WTC11 (cell line): ENCODE measurements around the gene EPN3. TPM values are rescaled to one million over a fixed set of nuclear protein-coding genes. Genes with fewer than 3 reads are reported as not detected.

Experiments used
- ATAC-seq: fragments of 200-7000 bp; cut with Tn5 transposase; 2 replicates; pipeline ENCODE4 v1.10.0; 2021; ENCODE audit warnings: mild to moderate bottlenecking, moderate library complexity
- CTCF ChIA-PET: fragments of 300-600 bp; sonication (Branson Sonifier 250); formaldehyde crosslinking; loops from one replicate; lab custom pipeline; 2021; ENCODE audit warnings: antibody characterized with exemption; lab: Charles Lee
- POLR2A ChIA-PET: fragments of 350-600 bp; sonication (Branson Sonifier 250); formaldehyde crosslinking; loops from one replicate; lab custom pipeline; 2021; ENCODE audit warnings: antibody characterized with exemption; lab: Charles Lee
- DNase-seq: peaks from one replicate; pipeline ENCODE4 v3.0.0; 2021; ENCODE audit warnings: low spot score
- H3K27ac Mint-ChIP-seq: 2 replicates; pipeline ENCODE4 v1.8.0; 2021; ENCODE audit warnings: mixed read lengths
- H3K27me3 Mint-ChIP-seq: 2 replicates; pipeline ENCODE4 v1.8.0; 2021; ENCODE audit warnings: low read depth, mild to moderate bottlenecking, moderate library complexity, mixed read lengths
- H3K36me3 Mint-ChIP-seq: 2 replicates; pipeline ENCODE4 v1.8.0; 2021; ENCODE audit warnings: mixed read lengths
- H3K4me1 Mint-ChIP-seq: 2 replicates; pipeline ENCODE4 v1.8.0; 2022; ENCODE audit warnings: mixed read lengths
- H3K4me3 Mint-ChIP-seq: 2 replicates; pipeline ENCODE4 v1.8.0; 2021; ENCODE audit warnings: mild to moderate bottlenecking, moderate library complexity, mixed read lengths
- H3K9me3 Mint-ChIP-seq: 2 replicates; pipeline ENCODE4 v1.8.0; 2021; ENCODE audit warnings: mixed read lengths
- CBFB ChIP-seq: sonication (generic); formaldehyde crosslinking; IDR thresholded peaks from 2 replicates; pipeline ENCODE4 v1.8.1; 2022; ENCODE audit warnings: mild to moderate bottlenecking, low read depth, missing genetic modification reagents
- CREB1 ChIP-seq: sonication (generic); formaldehyde crosslinking; IDR thresholded peaks from 2 replicates; pipeline ENCODE4 v1.8.0; 2023; ENCODE audit warnings: mild to moderate bottlenecking, missing genetic modification reagents
- CREM ChIP-seq: sonication (generic); formaldehyde crosslinking; IDR thresholded peaks from 2 replicates; pipeline ENCODE4 v1.8.1; 2022; ENCODE audit warnings: mild to moderate bottlenecking, missing genetic modification reagents, moderate library complexity
- EMX1 ChIP-seq: fragments of 250-450 bp; sonication (Bioruptor Pico); IDR thresholded peaks from 2 replicates; pipeline ENCODE4 v1.8.0; 2021; ENCODE audit warnings: mild to moderate bottlenecking
- GABPB1 ChIP-seq: sonication (generic); formaldehyde crosslinking; IDR thresholded peaks from 2 replicates; pipeline ENCODE4 v1.8.1; 2023; ENCODE audit warnings: mild to moderate bottlenecking, missing genetic modification reagents
- JAZF1 ChIP-seq: fragments of 250-450 bp; sonication (Bioruptor Pico); IDR thresholded peaks from 2 replicates; pipeline ENCODE4 v1.9.0; 2021; ENCODE audit warnings: moderate library complexity, mild to moderate bottlenecking, inconsistent platforms
- OVOL2 ChIP-seq: fragments of 250-450 bp; sonication (Bioruptor Pico); IDR thresholded peaks from 2 replicates; pipeline ENCODE4 v1.9.0; 2021; ENCODE audit warnings: mild to moderate bottlenecking, borderline replicate concordance
- SOX15 ChIP-seq: fragments of 250-450 bp; sonication (Bioruptor Pico); IDR thresholded peaks from 2 replicates; pipeline ENCODE4 v1.9.0; 2021; ENCODE audit warnings: mild to moderate bottlenecking
- SP1 ChIP-seq: sonication (generic); formaldehyde crosslinking; conservative IDR thresholded peaks from 2 replicates; pipeline ENCODE4 v1.8.1; 2022; ENCODE audit warnings: missing genetic modification reagents
- TP53 ChIP-seq: sonication (generic); formaldehyde crosslinking; IDR thresholded peaks from 2 replicates; pipeline ENCODE4 v1.8.1; 2023; ENCODE audit warnings: mild to moderate bottlenecking, missing genetic modification reagents
- ZNF121 ChIP-seq: sonication (generic); formaldehyde crosslinking; IDR thresholded peaks from 2 replicates; pipeline ENCODE4 v1.8.0; 2023; ENCODE audit warnings: missing genetic modification reagents
- ZNF138 ChIP-seq: sonication (generic); formaldehyde crosslinking; conservative IDR thresholded peaks from 2 replicates; pipeline ENCODE4 v1.8.1; 2022; ENCODE audit warnings: mild to moderate bottlenecking, moderate library complexity, missing genetic modification reagents
- ZNF263 ChIP-seq: sonication (generic); formaldehyde crosslinking; IDR thresholded peaks from 2 replicates; pipeline ENCODE4 v1.8.1; 2022; ENCODE audit warnings: low read depth, mild to moderate bottlenecking, moderate library complexity, missing genetic modification reagents
- ZNF396 ChIP-seq: fragments of 250-450 bp; sonication (Bioruptor Pico); IDR thresholded peaks from 2 replicates; pipeline ENCODE4 v1.8.0; 2021; ENCODE audit warnings: mild to moderate bottlenecking, moderate library complexity, borderline replicate concordance
- ZNF671 ChIP-seq: fragments of 250-450 bp; sonication (Bioruptor Pico); IDR thresholded peaks from 2 replicates; pipeline ENCODE4 v1.8.0; 2021; ENCODE audit warnings: mild to moderate bottlenecking
- total RNA-seq: library from RNA; stranded (reverse); gene quantifications from 3 replicates; pipeline ENCODE4 v1.2.3, GENCODE V29; 2021
- TF ChIP-seq, protein P1 (sequence below): fragments of 250-450 bp; sonication (Bioruptor Pico); IDR thresholded peaks from 2 replicates; pipeline ENCODE4 v1.9.0; 2021; ENCODE audit warnings: mild to moderate bottlenecking
- TF ChIP-seq, protein P2 (sequence below): sonication (generic); formaldehyde crosslinking; IDR thresholded peaks from 2 replicates; pipeline ENCODE4 v1.8.1; 2023; ENCODE audit warnings: mild to moderate bottlenecking, moderate library complexity, missing genetic modification reagents
- TF ChIP-seq, protein P3 (sequence below): fragments of 250-450 bp; sonication (Bioruptor Pico); IDR thresholded peaks from 2 replicates; pipeline ENCODE4 v1.9.0; 2021; ENCODE audit warnings: mild to moderate bottlenecking
- TF ChIP-seq, protein P4 (sequence below): fragments of 250-450 bp; sonication (Bioruptor Pico); IDR thresholded peaks from 2 replicates; pipeline ENCODE4 v1.8.0; 2021; ENCODE audit warnings: mild to moderate bottlenecking
- TF ChIP-seq, protein P5 (sequence below): sonication (generic); formaldehyde crosslinking; IDR thresholded peaks from 2 replicates; pipeline ENCODE4 v1.8.0; 2023; ENCODE audit warnings: mild to moderate bottlenecking, missing genetic modification reagents
- TF ChIP-seq, protein P6 (sequence below): sonication (generic); formaldehyde crosslinking; IDR thresholded peaks from 2 replicates; pipeline ENCODE4 v1.8.1; 2022; ENCODE audit warnings: mild to moderate bottlenecking, moderate library complexity, missing genetic modification reagents
- TF ChIP-seq, protein P7 (sequence below): sonication (generic); formaldehyde crosslinking; IDR thresholded peaks from 2 replicates; pipeline ENCODE4 v1.8.1; 2022; ENCODE audit warnings: low read depth, missing genetic modification reagents, borderline replicate concordance

The EPN3 gene
- total RNA-seq, 1 experiment from 2014 or later = 8.8 TPM

DNA sequence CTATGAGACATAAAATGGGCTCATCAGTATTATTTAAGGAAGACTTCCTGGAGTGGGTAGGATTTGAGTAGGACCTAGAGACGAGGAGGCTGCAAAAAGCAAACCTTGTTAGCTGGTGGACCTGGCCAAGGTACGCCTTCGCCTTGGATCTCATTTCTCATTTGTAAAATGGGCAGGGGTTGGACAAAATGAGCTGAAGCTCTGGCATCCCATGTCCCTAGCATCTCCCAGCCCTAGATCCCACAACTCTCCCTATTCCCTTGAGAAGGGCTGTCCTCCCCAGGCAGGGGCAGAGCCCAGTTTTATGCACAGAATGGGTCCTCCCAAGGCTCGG is 14.1 kb downstream of the EPN3 start:
- ATAC-seq = no peak
- Mint-ChIP-seq H3K4me3 (no peak overlapping the region), H3K27me3 (peaks cover 8% of the 10 kb centered on the region), H3K27ac (no peak overlapping the region), H3K4me1 (peaks cover 20% of the 10 kb centered on the region), H3K9me3 (no peaks in the 10 kb centered on the region), H3K36me3 (no peaks in the 10 kb centered on the region)
- TF ChIP-seq SOX15 (CRISPR knock-in tag) = no peak
- TF ChIP-seq, protein P1, sequence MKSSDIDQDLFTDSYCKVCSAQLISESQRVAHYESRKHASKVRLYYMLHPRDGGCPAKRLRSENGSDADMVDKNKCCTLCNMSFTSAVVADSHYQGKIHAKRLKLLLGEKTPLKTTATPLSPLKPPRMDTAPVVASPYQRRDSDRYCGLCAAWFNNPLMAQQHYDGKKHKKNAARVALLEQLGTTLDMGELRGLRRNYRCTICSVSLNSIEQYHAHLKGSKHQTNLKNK = no peak
- ChIA-PET CTCF (interaction anchor here (0.6 to 2.7 kb wide), 6 partner anchors 13 to 236 kb away, joined by 3 to 25 read pairs (median 5); partner anchors contain the start of gene EPN3), POLR2A (interaction anchor here (1.3 kb wide), 1 partner anchor 13 kb away, joined by 4 read pairs; no protein-coding TSS in a partner anchor)
- DNase-seq = no peak

DNA sequence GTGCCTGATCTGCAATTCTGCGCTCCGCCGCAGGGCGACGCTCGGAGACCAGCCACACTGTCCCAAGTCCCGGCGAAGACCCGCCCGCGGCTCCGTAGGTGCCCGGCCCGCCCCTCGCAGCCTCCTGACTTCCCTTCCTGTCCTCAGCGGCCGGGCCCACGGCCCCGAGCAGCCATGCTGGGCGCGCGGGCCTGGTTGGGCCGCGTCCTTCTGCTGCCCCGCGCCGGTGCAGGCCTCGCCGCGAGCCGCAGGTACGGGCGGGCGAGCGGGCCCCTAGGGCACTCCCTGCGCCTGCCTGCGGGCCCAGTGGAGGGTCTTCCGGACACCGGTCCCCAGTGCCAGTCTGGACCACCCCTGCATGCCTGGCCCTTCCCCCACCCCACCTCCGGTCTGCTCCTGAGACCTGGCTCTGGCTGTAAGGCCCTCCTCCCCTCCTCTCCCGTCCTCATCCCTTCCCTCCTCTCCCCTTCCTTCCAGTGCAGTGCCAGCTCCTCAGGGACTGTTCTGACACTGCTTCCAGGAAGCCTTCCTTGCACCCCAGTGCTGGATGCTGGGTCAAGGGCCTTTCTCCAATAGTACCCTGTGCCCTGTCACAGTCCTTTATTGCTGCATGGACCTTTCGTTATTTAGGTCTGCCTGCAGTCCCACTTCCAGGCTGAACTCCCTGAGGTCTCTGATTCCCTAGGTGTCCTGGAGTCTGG is 14.7 kb downstream of the EPN3 start, which contains the start of gene SPATA20:
TSS of gene SPATA20 (plus strand) at position 140 of the 701 bp plus-strand sequence. CDS start at position 175, 35 bp downstream.
- peaks cover 8% of the 10 kb centered on the region for H3K27me3 Mint-ChIP-seq
- peaks cover 19% of the 10 kb centered on the region for H3K4me1 Mint-ChIP-seq
- DNase-seq (peak; percentile 93), ATAC-seq (peak; percentile 75)
- H3K4me3 Mint-ChIP-seq = peak within 1 kb of the TSS; percentile 66
- no peaks in the 10 kb centered on the region for H3K9me3 Mint-ChIP-seq
- ChIA-PET CTCF (interaction anchor here (0.6 to 2.7 kb wide), 7 partner anchors 16 to 236 kb away, joined by 3 to 25 read pairs (median 4); no protein-coding TSS in a partner anchor), POLR2A (interaction anchor here (1.3 kb wide), 1 partner anchor 13 kb away, joined by 4 read pairs; no protein-coding TSS in a partner anchor)
- H3K27ac Mint-ChIP-seq = no peak within 1 kb of the TSS; the same call in 1 of the 2 replicates
- no peaks in the 10 kb centered on the region for H3K36me3 Mint-ChIP-seq
- peak; percentile 71; the same call in 1 of the 2 replicates for TF ChIP-seq SP1 (CRISPR knock-in tag)
- TF ChIP-seq, protein P2, sequence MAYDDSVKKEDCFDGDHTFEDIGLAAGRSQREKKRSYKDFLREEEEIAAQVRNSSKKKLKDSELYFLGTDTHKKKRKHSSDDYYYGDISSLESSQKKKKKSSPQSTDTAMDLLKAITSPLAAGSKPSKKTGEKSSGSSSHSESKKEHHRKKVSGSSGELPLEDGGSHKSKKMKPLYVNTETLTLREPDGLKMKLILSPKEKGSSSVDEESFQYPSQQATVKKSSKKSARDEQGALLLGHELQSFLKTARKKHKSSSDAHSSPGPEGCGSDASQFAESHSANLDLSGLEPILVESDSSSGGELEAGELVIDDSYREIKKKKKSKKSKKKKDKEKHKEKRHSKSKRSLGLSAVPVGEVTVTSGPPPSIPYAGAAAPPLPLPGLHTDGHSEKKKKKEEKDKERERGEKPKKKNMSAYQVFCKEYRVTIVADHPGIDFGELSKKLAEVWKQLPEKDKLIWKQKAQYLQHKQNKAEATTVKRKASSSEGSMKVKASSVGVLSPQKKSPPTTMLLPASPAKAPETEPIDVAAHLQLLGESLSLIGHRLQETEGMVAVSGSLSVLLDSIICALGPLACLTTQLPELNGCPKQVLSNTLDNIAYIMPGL = peak; percentile 77
- TF ChIP-seq ZNF263 = peak; percentile 91
- TF ChIP-seq SOX15 (CRISPR knock-in tag) = no peak
- TF ChIP-seq JAZF1 (CRISPR knock-in tag) = no peak
- no peak for TF ChIP-seq OVOL2 (CRISPR knock-in tag)
- TF ChIP-seq CREM = no peak
- TF ChIP-seq ZNF121 (CRISPR knock-in tag) = no peak; the same call in 1 of the 2 replicates
- TF ChIP-seq EMX1 (CRISPR knock-in tag) = no peak
- TF ChIP-seq, protein P3, sequence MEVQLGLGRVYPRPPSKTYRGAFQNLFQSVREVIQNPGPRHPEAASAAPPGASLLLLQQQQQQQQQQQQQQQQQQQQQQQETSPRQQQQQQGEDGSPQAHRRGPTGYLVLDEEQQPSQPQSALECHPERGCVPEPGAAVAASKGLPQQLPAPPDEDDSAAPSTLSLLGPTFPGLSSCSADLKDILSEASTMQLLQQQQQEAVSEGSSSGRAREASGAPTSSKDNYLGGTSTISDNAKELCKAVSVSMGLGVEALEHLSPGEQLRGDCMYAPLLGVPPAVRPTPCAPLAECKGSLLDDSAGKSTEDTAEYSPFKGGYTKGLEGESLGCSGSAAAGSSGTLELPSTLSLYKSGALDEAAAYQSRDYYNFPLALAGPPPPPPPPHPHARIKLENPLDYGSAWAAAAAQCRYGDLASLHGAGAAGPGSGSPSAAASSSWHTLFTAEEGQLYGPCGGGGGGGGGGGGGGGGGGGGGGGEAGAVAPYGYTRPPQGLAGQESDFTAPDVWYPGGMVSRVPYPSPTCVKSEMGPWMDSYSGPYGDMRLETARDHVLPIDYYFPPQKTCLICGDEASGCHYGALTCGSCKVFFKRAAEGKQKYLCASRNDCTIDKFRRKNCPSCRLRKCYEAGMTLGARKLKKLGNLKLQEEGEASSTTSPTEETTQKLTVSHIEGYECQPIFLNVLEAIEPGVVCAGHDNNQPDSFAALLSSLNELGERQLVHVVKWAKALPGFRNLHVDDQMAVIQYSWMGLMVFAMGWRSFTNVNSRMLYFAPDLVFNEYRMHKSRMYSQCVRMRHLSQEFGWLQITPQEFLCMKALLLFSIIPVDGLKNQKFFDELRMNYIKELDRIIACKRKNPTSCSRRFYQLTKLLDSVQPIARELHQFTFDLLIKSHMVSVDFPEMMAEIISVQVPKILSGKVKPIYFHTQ = no peak
- no peak for TF ChIP-seq TP53
- peak; percentile 80 for TF ChIP-seq CBFB (CRISPR knock-in tag)
- TF ChIP-seq ZNF671 = no peak
- TF ChIP-seq CREB1 = no peak
- TF ChIP-seq, protein P4, sequence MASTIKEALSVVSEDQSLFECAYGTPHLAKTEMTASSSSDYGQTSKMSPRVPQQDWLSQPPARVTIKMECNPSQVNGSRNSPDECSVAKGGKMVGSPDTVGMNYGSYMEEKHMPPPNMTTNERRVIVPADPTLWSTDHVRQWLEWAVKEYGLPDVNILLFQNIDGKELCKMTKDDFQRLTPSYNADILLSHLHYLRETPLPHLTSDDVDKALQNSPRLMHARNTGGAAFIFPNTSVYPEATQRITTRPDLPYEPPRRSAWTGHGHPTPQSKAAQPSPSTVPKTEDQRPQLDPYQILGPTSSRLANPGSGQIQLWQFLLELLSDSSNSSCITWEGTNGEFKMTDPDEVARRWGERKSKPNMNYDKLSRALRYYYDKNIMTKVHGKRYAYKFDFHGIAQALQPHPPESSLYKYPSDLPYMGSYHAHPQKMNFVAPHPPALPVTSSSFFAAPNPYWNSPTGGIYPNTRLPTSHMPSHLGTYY (CRISPR knock-in tag) = no peak
- no peak for TF ChIP-seq ZNF396
- TF ChIP-seq, protein P5, sequence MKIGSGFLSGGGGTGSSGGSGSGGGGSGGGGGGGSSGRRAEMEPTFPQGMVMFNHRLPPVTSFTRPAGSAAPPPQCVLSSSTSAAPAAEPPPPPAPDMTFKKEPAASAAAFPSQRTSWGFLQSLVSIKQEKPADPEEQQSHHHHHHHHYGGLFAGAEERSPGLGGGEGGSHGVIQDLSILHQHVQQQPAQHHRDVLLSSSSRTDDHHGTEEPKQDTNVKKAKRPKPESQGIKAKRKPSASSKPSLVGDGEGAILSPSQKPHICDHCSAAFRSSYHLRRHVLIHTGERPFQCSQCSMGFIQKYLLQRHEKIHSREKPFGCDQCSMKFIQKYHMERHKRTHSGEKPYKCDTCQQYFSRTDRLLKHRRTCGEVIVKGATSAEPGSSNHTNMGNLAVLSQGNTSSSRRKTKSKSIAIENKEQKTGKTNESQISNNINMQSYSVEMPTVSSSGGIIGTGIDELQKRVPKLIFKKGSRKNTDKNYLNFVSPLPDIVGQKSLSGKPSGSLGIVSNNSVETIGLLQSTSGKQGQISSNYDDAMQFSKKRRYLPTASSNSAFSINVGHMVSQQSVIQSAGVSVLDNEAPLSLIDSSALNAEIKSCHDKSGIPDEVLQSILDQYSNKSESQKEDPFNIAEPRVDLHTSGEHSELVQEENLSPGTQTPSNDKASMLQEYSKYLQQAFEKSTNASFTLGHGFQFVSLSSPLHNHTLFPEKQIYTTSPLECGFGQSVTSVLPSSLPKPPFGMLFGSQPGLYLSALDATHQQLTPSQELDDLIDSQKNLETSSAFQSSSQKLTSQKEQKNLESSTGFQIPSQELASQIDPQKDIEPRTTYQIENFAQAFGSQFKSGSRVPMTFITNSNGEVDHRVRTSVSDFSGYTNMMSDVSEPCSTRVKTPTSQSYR (CRISPR knock-in tag) = 0 out of 2 replicates have a peak, but pooled peaks have one; percentile 73
- TF ChIP-seq, protein P6, sequence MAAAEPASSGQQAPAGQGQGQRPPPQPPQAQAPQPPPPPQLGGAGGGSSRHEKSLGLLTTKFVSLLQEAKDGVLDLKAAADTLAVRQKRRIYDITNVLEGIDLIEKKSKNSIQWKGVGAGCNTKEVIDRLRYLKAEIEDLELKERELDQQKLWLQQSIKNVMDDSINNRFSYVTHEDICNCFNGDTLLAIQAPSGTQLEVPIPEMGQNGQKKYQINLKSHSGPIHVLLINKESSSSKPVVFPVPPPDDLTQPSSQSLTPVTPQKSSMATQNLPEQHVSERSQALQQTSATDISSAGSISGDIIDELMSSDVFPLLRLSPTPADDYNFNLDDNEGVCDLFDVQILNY (CRISPR knock-in tag) = peak; percentile 82
- 0 out of 2 replicates have a peak, but pooled peaks have one; percentile 52 for TF ChIP-seq ZNF138 (CRISPR knock-in tag)
- TF ChIP-seq, protein P7, sequence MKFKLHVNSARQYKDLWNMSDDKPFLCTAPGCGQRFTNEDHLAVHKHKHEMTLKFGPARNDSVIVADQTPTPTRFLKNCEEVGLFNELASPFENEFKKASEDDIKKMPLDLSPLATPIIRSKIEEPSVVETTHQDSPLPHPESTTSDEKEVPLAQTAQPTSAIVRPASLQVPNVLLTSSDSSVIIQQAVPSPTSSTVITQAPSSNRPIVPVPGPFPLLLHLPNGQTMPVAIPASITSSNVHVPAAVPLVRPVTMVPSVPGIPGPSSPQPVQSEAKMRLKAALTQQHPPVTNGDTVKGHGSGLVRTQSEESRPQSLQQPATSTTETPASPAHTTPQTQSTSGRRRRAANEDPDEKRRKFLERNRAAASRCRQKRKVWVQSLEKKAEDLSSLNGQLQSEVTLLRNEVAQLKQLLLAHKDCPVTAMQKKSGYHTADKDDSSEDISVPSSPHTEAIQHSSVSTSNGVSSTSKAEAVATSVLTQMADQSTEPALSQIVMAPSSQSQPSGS (CRISPR knock-in tag) = no peak
- peak; percentile 55; the same call in 1 of the 2 replicates for TF ChIP-seq GABPB1
